Neural progenitor cell (in vitro differentiated cells): Measurements from ENCODE around the gene CYYR1. TPM values are rescaled to one million over a fixed set of nuclear protein-coding genes. Genes with fewer than 3 reads are reported as not detected.

Experiments used
- DNase-seq: peaks from one replicate; pipeline ENCODE4 v3.0.0-alpha.2; 2016; ENCODE audit warnings: low spot score
- H2AFZ ChIP-seq: fragments of 200-600 bp; sonication (generic); replicated peaks from 2 replicates; pipeline ENCODE4 v1.6.1; 2016; ENCODE audit warnings: antibody characterized with exemption
- H3F3A ChIP-seq: fragments of 200-600 bp; sonication (generic); 2 replicates; pipeline ENCODE4 v1.6.1; 2016; ENCODE audit warnings: antibody characterized with exemption, low read depth
- H3K27ac ChIP-seq: fragments of 200-600 bp; sonication (generic); 2 replicates; pipeline ENCODE4 v1.5.1; 2016; ENCODE audit warnings: mild to moderate bottlenecking
- H3K27me3 ChIP-seq: fragments of 200-600 bp; sonication (generic); 2 replicates; pipeline ENCODE4 v1.6.1; 2016; ENCODE audit warnings: mild to moderate bottlenecking, moderate library complexity
- H3K36me3 ChIP-seq: fragments of 200-600 bp; sonication (generic); 2 replicates; pipeline ENCODE4 v1.5.1; 2016
- H3K4me1 ChIP-seq: fragments of 200-600 bp; sonication (generic); 2 replicates; pipeline ENCODE4 v1.6.1; 2016; ENCODE audit warnings: mixed run types
- H3K4me2 ChIP-seq: fragments of 200-600 bp; sonication (generic); 2 replicates; pipeline ENCODE4 v1.6.1; 2016
- H3K4me3 ChIP-seq: fragments of 200-600 bp; sonication (generic); 2 replicates; pipeline ENCODE4 v1.5.1; 2016
- H3K79me2 ChIP-seq: fragments of 200-600 bp; sonication (generic); 2 replicates; pipeline ENCODE4 v1.6.1; 2016; ENCODE audit warnings: low read depth
- H3K9ac ChIP-seq: fragments of 200-600 bp; sonication (generic); 2 replicates; pipeline ENCODE4 v1.6.1; 2016
- H3K9me3 ChIP-seq: fragments of 200-600 bp; sonication (generic); 2 replicates; pipeline ENCODE4 v1.5.1; 2016; ENCODE audit warnings: low read depth
- H4K20me1 ChIP-seq: fragments of 200-600 bp; sonication (generic); 2 replicates; pipeline ENCODE4 v1.6.1; 2016; ENCODE audit warnings: low read depth
- H3K27ac Mint-ChIP-seq: 3 replicates; pipeline ENCODE4 v1.8.0; 2021; ENCODE audit warnings: mixed read lengths
- H3K27me3 Mint-ChIP-seq: 2 replicates; pipeline ENCODE4 v1.8.0; 2022; ENCODE audit warnings: low read depth, mild to moderate bottlenecking, inconsistent platforms, moderate library complexity, mixed read lengths; ENCODE audit not compliant: insufficient read depth
- H3K36me3 Mint-ChIP-seq: 3 replicates; pipeline ENCODE4 v1.8.0; 2021; ENCODE audit warnings: mixed read lengths
- H3K4me1 Mint-ChIP-seq: 3 replicates; pipeline ENCODE4 v1.8.0; 2021; ENCODE audit warnings: mixed read lengths
- H3K4me3 Mint-ChIP-seq: 3 replicates; pipeline ENCODE4 v1.8.0; 2021; ENCODE audit warnings: mild to moderate bottlenecking, moderate library complexity, mixed read lengths
- H3K9me3 Mint-ChIP-seq: 3 replicates; pipeline ENCODE4 v1.8.0; 2020; ENCODE audit warnings: mixed read lengths
- CTCF ChIP-seq: fragments of 200-600 bp; sonication (generic); IDR thresholded peaks from 2 replicates; pipeline ENCODE4 v1.5.1; 2017; ENCODE audit warnings: antibody characterized with exemption, mild to moderate bottlenecking
- EZH2 ChIP-seq: fragments of 200-600 bp; sonication (generic); IDR thresholded peaks from 2 replicates; pipeline ENCODE4 v1.6.1; 2017; ENCODE audit warnings: antibody characterized with exemption, mild to moderate bottlenecking, moderate library complexity
- EZH2phosphoT487 ChIP-seq: fragments of 200-600 bp; sonication (generic); IDR thresholded peaks from 2 replicates; pipeline ENCODE4 v1.6.1; 2017; ENCODE audit warnings: antibody characterized with exemption
- total RNA-seq: library from RNA; depleted of rRNA; stranded (reverse); fragments of >200 nt; gene quantifications from 2 replicates; pipeline ENCODE4 v1.2.3, GENCODE V29; 2015; ENCODE audit warnings: low replicate concordance

The CYYR1 gene
- total RNA-seq, 1 donor from 2014 or later, result 25.7 TPM

GRCh38 chr21:26557106-26557505, 16.0 kb downstream of the CYYR1 start:
- no peak overlapping the region for H3K27ac Mint-ChIP-seq

GRCh38 chr21:26555540-26556146, 17.4 kb downstream of the CYYR1 start:
- peaks cover under 1% of the 10 kb centered on the region for H3K4me1 Mint-ChIP-seq
- Histone ChIP-seq H3K36me3 (no peaks in the 10 kb centered on the region), H3K9ac (no peak overlapping the region), H3K27me3 (no peaks in the 10 kb centered on the region), H2AFZ (no peak overlapping the region), H3K4me2 (no peak overlapping the region), H3K4me3 (no peak overlapping the region), H3F3A (no peaks in the 10 kb centered on the region), H3K4me1 (no peaks in the 10 kb centered on the region), H4K20me1 (no peaks in the 10 kb centered on the region), H3K9me3 (no peaks in the 10 kb centered on the region), H3K79me2 (no peaks in the 10 kb centered on the region), H3K27ac (no peak overlapping the region)
- TF ChIP-seq EZH2 (no peak), EZH2phosphoT487 (no peak), CTCF (no peak)
- H3K4me3 Mint-ChIP-seq, result no peak overlapping the region
- H3K27me3 Mint-ChIP-seq, result no peaks in the 10 kb centered on the region
- no peak overlapping the region for H3K27ac Mint-ChIP-seq
- H3K9me3 Mint-ChIP-seq, result no peaks in the 10 kb centered on the region
- H3K36me3 Mint-ChIP-seq, result peaks cover 18% of the 10 kb centered on the region
- no peak for DNase-seq

More at GRCh38 chr21:26557106-26557505, 16.0 kb downstream of the CYYR1 start:
- no peak overlapping the region for H3K27ac ChIP-seq
- Mint-ChIP-seq H3K9me3 (no peaks in the 10 kb centered on the region), H3K36me3 (peaks cover 20% of the 10 kb centered on the region), H3K4me1 (no peaks in the 10 kb centered on the region), H3K4me3 (no peak overlapping the region), H3K27me3 (no peaks in the 10 kb centered on the region)
- H3K27me3 ChIP-seq, result no peaks in the 10 kb centered on the region
- H3K4me2 ChIP-seq, result no peak overlapping the region
- no peak overlapping the region for H3K4me3 ChIP-seq
- no peaks in the 10 kb centered on the region for H3F3A ChIP-seq
- peaks cover under 1% of the 10 kb centered on the region for H3K79me2 ChIP-seq
- no peak overlapping the region for H3K9ac ChIP-seq
- no peaks in the 10 kb centered on the region for H3K4me1 ChIP-seq
- no peak overlapping the region for H2AFZ ChIP-seq
- no peaks in the 10 kb centered on the region for H4K20me1 ChIP-seq
- H3K9me3 ChIP-seq, result no peaks in the 10 kb centered on the region
- no peaks in the 10 kb centered on the region for H3K36me3 ChIP-seq
- DNase-seq, result no peak
- TF ChIP-seq EZH2phosphoT487 (no peak), EZH2 (no peak), CTCF (no peak)

GRCh38 chr21:26554365-26554764, 18.7 kb downstream of the CYYR1 start:
- H3K4me2 ChIP-seq, result no peak overlapping the region
- Mint-ChIP-seq H3K27me3 (no peaks in the 10 kb centered on the region), H3K4me3 (no peak overlapping the region), H3K9me3 (no peaks in the 10 kb centered on the region), H3K4me1 (peaks cover 7% of the 10 kb centered on the region), H3K27ac (no peak overlapping the region), H3K36me3 (peaks cover 20% of the 10 kb centered on the region)
- H3K36me3 ChIP-seq, result no peaks in the 10 kb centered on the region
- TF ChIP-seq CTCF (no peak), EZH2 (no peak), EZH2phosphoT487 (no peak)
- no peak overlapping the region for H3K27ac ChIP-seq
- no peaks in the 10 kb centered on the region for H4K20me1 ChIP-seq
- no peaks in the 10 kb centered on the region for H3F3A ChIP-seq
- H2AFZ ChIP-seq, result no peak overlapping the region
- H3K79me2 ChIP-seq, result no peaks in the 10 kb centered on the region
- no peak overlapping the region for H3K9ac ChIP-seq
- no peak for DNase-seq
- no peaks in the 10 kb centered on the region for H3K4me1 ChIP-seq
- no peaks in the 10 kb centered on the region for H3K27me3 ChIP-seq
- H3K4me3 ChIP-seq, result no peak overlapping the region
- no peaks in the 10 kb centered on the region for H3K9me3 ChIP-seq
